HCT116 (cell line): ENCODE data around the gene RAB5IF. TPM values are rescaled to one million over a fixed set of nuclear protein-coding genes. Genes with fewer than 3 reads are reported as not detected.

ENCODE experiments used
- ATAC-seq: fragments of 200-7000 bp; cut with Tn5 transposase; 2 replicates; pipeline ENCODE4 v1.9.1; 2020; ENCODE audit warnings: mild to moderate bottlenecking, moderate library complexity
- BruUV-seq: library from RNA; stranded (reverse); fragments of 400-500 nt; replicated peaks from 2 replicates; lab custom pipeline; 2021; lab: Mats Ljungman, UMichigan
- CTCF ChIA-PET: fragments of 300-600 bp; sonication (Branson Sonifier 250); formaldehyde crosslinking; loops from one replicate; lab custom pipeline; 2021; ENCODE audit warnings: antibody characterized with exemption; lab: Charles Lee
- POLR2A ChIA-PET: fragments of 300-600, 350-600 bp; sonication (Branson Sonifier 250); formaldehyde crosslinking; loops from one replicate; lab custom pipeline; 2021; ENCODE audit warnings: antibody characterized with exemption; lab: Charles Lee
- RAD21 ChIA-PET, 2 experiments: fragments of 300-600 bp; sonication (Branson Sonifier 250); formaldehyde crosslinking; loops; one replicate each; lab custom pipeline; 2023; ENCODE audit warnings: low total read pairs in 2 of 2; ENCODE audit not compliant: uncharacterized antibody in 2 of 2, unreplicated experiment in 2 of 2, low non-redundant PET in 1 of 2; lab: Charles Lee
- DNase-seq: peaks from one replicate; pipeline ENCODE4 v3.0.0-alpha.2; 2010; ENCODE audit warnings: low read depth, low spot score
- H2AFZ ChIP-seq: fragments of 200-600 bp; shearing (Covaris generic), sonication (generic); 2 replicates; pipeline ENCODE4 v1.6.1; 2017; ENCODE audit warnings: low read depth, mixed run types, mixed read lengths, antibody characterized with exemption, low read length; ENCODE audit not compliant: poor library complexity, severe bottlenecking
- H3K27ac ChIP-seq: 2 replicates; pipeline ENCODE4 v1.5.1; 2012; ENCODE audit warnings: low read depth, low read length
- H3K27me3 ChIP-seq: fragments of 200-600 bp; sonication (generic); 2 replicates; pipeline ENCODE4 v1.6.1; 2016; ENCODE audit warnings: mixed run types, low read length, mixed read lengths; ENCODE audit not compliant: insufficient read depth
- H3K36me3 ChIP-seq, 2 experiments: fragments of 200-500 bp in 1 of 2; fragments of 200-600 bp in 1 of 2; sonication (Bioruptor generic) in 1 of 2; sonication (generic) in 1 of 2; 2 replicates each; pipeline versions ENCODE4 v1.5.1 to v1.6.1; 2014 to 2016; ENCODE audit warnings: low read length in 2 of 2, inconsistent platforms in 1 of 2, mixed read lengths in 1 of 2, mixed run types in 1 of 2; ENCODE audit not compliant: insufficient read depth in 2 of 2, control insufficient read depth in 1 of 2
- H3K4me1 ChIP-seq, 2 experiments: fragments of 200-600 bp in 1 of 2; sonication (generic) in 1 of 2; 2 replicates each; pipeline versions ENCODE4 v1.5.1 to v1.6.1; 2012 to 2017; ENCODE audit warnings: low read length in 2 of 2, inconsistent platforms in 1 of 2, mild to moderate bottlenecking in 1 of 2, mixed read lengths in 1 of 2, mixed run types in 1 of 2, moderate library complexity in 1 of 2; ENCODE audit not compliant: insufficient read depth in 2 of 2, control insufficient read depth in 1 of 2
- H3K4me2 ChIP-seq: fragments of 200-600 bp; sonication (generic); 2 replicates; pipeline ENCODE4 v1.6.1; 2017; ENCODE audit warnings: mixed run types, low read length, mixed read lengths
- H3K4me3 ChIP-seq, 2 experiments: fragments of 200-600 bp in 1 of 2; sonication (generic) in 1 of 2; replicated peaks in 1 of 2; 2 replicates each; pipeline ENCODE4 v1.5.1; 2011 to 2016; ENCODE audit warnings: low read length in 2 of 2, control low read depth in 1 of 2, low read depth in 1 of 2, mild to moderate bottlenecking in 1 of 2, mixed read lengths in 1 of 2, mixed run types in 1 of 2
- H3K79me2 ChIP-seq: fragments of 200-600 bp; sonication (generic); 2 replicates; pipeline ENCODE4 v1.6.1; 2017; ENCODE audit warnings: mild to moderate bottlenecking, mixed run types, low read length, moderate library complexity, mixed read lengths; ENCODE audit not compliant: insufficient read depth
- H3K9ac ChIP-seq: fragments of 200-600 bp; sonication (generic); 2 replicates; pipeline ENCODE4 v1.6.1; 2016; ENCODE audit warnings: low read length, mixed read lengths
- H3K9me2 ChIP-seq: fragments of 200-600 bp; sonication (generic), shearing (Covaris generic); 2 replicates; pipeline ENCODE4 v1.6.1; 2017; ENCODE audit warnings: mixed run types, mild to moderate bottlenecking, moderate library complexity; ENCODE audit not compliant: insufficient read depth
- H3K9me3 ChIP-seq, 2 experiments: fragments of 200-500 bp in 1 of 2; fragments of 200-600 bp in 1 of 2; sonication (Bioruptor generic) in 1 of 2; sonication (generic) in 1 of 2; 2 replicates each; pipeline ENCODE4 v1.6.1; 2014 to 2017; ENCODE audit warnings: low read length in 2 of 2, mixed read lengths in 2 of 2, inconsistent platforms in 1 of 2, low read depth in 1 of 2, mild to moderate bottlenecking in 1 of 2, mixed run types in 1 of 2, moderate library complexity in 1 of 2; ENCODE audit not compliant: control insufficient read depth in 1 of 2, insufficient read depth in 1 of 2
- H4K20me1 ChIP-seq: fragments of 200-600 bp; sonication (generic), shearing (Covaris generic); 2 replicates; pipeline ENCODE4 v1.6.1; 2017; ENCODE audit warnings: mixed run types, mild to moderate bottlenecking, moderate library complexity; ENCODE audit not compliant: insufficient read depth
- CBX3 ChIP-seq: IDR thresholded peaks from 2 replicates; pipeline ENCODE4 v1.6.1; 2012; ENCODE audit warnings: low read depth
- CEBPB ChIP-seq: IDR thresholded peaks from 2 replicates; pipeline ENCODE4 v1.6.1; 2012; ENCODE audit warnings: low read depth
- EGR1 ChIP-seq: IDR thresholded peaks from 2 replicates; pipeline ENCODE4 v1.6.1; 2012; ENCODE audit warnings: low read depth
- EZH2 ChIP-seq: fragments of 200-600 bp; sonication (generic); IDR thresholded peaks from 2 replicates; pipeline ENCODE4 v1.6.1; 2017; ENCODE audit warnings: antibody characterized with exemption, mixed run types
- EZH2phosphoT487 ChIP-seq: fragments of 200-600 bp; IDR thresholded peaks from 2 replicates; pipeline ENCODE4 v1.6.1; 2018; ENCODE audit warnings: antibody characterized with exemption, borderline replicate concordance
- JUND ChIP-seq: IDR thresholded peaks from 2 replicates; pipeline ENCODE4 v1.6.1; 2012
- POLR2A ChIP-seq: IDR thresholded peaks from 2 replicates; pipeline ENCODE4 v1.7.0; 2011; ENCODE audit warnings: borderline replicate concordance; ENCODE audit not compliant: insufficient read depth, insufficient read length; ENCODE audit errors: extremely low read depth
- RAD21 ChIP-seq: IDR thresholded peaks from 2 replicates; pipeline ENCODE4 v1.6.1; 2012; ENCODE audit warnings: low read depth, mild to moderate bottlenecking
- SIN3A ChIP-seq: IDR thresholded peaks from 2 replicates; pipeline ENCODE4 v1.6.1; 2012; ENCODE audit warnings: low read depth
- SP1 ChIP-seq: IDR thresholded peaks from 2 replicates; pipeline ENCODE4 v1.6.1; 2012; ENCODE audit warnings: low read depth
- SRF ChIP-seq: IDR thresholded peaks from 2 replicates; pipeline ENCODE4 v1.6.1; 2012; ENCODE audit warnings: low read depth
- TCF7L2 ChIP-seq: IDR thresholded peaks from 2 replicates; pipeline ENCODE4 v1.7.0; 2011; ENCODE audit warnings: borderline replicate concordance, inconsistent platforms; ENCODE audit not compliant: insufficient read depth, insufficient read length; ENCODE audit errors: extremely low read depth
- YY1 ChIP-seq: IDR thresholded peaks from 2 replicates; pipeline ENCODE4 v1.6.1; 2011; ENCODE audit warnings: low read length, low read depth, moderate library complexity, mild to moderate bottlenecking; ENCODE audit not compliant: insufficient replicate concordance; ENCODE audit errors: extremely low read depth
- ZFX ChIP-seq: fragments of 450-650 bp; IDR thresholded peaks from 2 replicates; pipeline ENCODE4 v1.6.1; 2017
- ZNF274 ChIP-seq: fragments of 200-500 bp; sonication (Bioruptor generic); IDR thresholded peaks from 2 replicates; pipeline ENCODE4 v1.6.1; 2014; ENCODE audit warnings: mild to moderate bottlenecking, low read depth, low read length, inconsistent platforms
- intact Hi-C: fragments of 100-400 bp; cut with micrococcal nuclease; formaldehyde crosslinking; loops from 2 replicates; pipeline ENCODE4 v1.10.0; 2022
- total RNA-seq: library from RNA; stranded (reverse); gene quantifications from one replicate; pipeline ENCODE4 v1.2.1, GENCODE V29; 2021; ENCODE audit not compliant: unreplicated experiment
- TF ChIP-seq, protein P1 (sequence below): IDR thresholded peaks from 2 replicates; pipeline ENCODE4 v1.6.1; 2012
- TF ChIP-seq, protein P2 (sequence below): IDR thresholded peaks from 2 replicates; pipeline ENCODE4 v1.6.1; 2012
- TF ChIP-seq, protein P3 (sequence below), 3 experiments: fragments of 200-600 bp in 1 of 3; sonication (generic) in 1 of 3; IDR thresholded peaks in 2 of 3; conservative IDR thresholded peaks in 1 of 3; 2 replicates each; pipeline ENCODE4 v1.5.1; 2012 to 2017; ENCODE audit warnings: low read depth in 2 of 3, low read length in 2 of 3, antibody characterized with exemption in 1 of 3, borderline replicate concordance in 1 of 3, control low read depth in 1 of 3, mild to moderate bottlenecking in 1 of 3, mixed read lengths in 1 of 3, mixed run types in 1 of 3, moderate library complexity in 1 of 3; ENCODE audit not compliant: insufficient read depth in 1 of 3
- TF ChIP-seq, protein P4 (sequence below): IDR thresholded peaks from 2 replicates; pipeline ENCODE4 v1.6.1; 2012; ENCODE audit warnings: low read depth
- TF ChIP-seq, protein P5 (sequence below): IDR thresholded peaks from 2 replicates; pipeline ENCODE4 v1.6.1; 2011; ENCODE audit warnings: mild to moderate bottlenecking, low read length, moderate library complexity; ENCODE audit not compliant: insufficient replicate concordance; ENCODE audit errors: extremely low read depth

RAB5IF gene
- total RNA-seq, 1 experiment from 2014 or later = 82.9 TPM

DNA sequence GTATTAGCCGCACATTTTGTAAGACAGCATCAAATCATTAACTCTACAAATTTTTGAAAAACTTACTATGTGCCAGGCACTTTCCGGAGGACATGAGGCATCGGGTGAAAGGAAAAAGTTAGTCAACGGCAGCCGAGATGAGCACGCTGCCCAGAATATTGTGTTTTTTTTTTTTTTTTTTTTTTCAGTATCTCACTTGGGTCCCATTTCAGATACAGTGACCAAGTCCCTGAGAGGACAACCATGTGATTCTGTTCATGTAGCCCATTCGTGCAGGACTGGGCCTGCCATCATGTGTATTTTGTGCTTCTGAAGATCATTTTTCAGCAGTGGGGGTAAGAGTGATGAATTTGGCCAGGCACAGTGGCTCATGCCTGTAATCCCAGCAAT, 39.1 kb downstream of the RAB5IF start:
- intact Hi-C loops = no loop called here
- Histone ChIP-seq H3K36me3 (no peaks in the 10 kb centered on the region), H3K27me3 (no peaks in the 10 kb centered on the region), H3K9me2 (no peaks in the 10 kb centered on the region), H4K20me1 (no peaks in the 10 kb centered on the region), H2AFZ (no peak overlapping the region), H3K4me1 (peaks cover 6 to 11% of the 10 kb centered on the region in 2 experiments; a peak in 3 of 4 replicates), H3K9me3 (no peaks in the 10 kb centered on the region), H3K9ac (no peak overlapping the region), H3K4me2 (no peak overlapping the region), H3K79me2 (no peaks in the 10 kb centered on the region), H3K27ac (no peak overlapping the region), H3K4me3 (no peak overlapping the region)
- RAD21 ChIA-PET = no interaction called here
- DNase-seq (no peak), ATAC-seq (no peak)
- POLR2A ChIA-PET = no interaction called here
- BruUV-seq = no TSS peak
- CTCF ChIA-PET = no interaction called here
- TF ChIP-seq EZH2phosphoT487 = no peak
- no peak for TF ChIP-seq SRF
- TF ChIP-seq RAD21 = no peak
- TF ChIP-seq ZNF274 = no peak
- TF ChIP-seq, protein P1, sequence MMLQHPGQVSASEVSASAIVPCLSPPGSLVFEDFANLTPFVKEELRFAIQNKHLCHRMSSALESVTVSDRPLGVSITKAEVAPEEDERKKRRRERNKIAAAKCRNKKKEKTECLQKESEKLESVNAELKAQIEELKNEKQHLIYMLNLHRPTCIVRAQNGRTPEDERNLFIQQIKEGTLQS = no peak
- no peak for TF ChIP-seq EZH2
- no peak for TF ChIP-seq TCF7L2
- TF ChIP-seq CEBPB = no peak
- no peak for TF ChIP-seq CBX3
- no peak for TF ChIP-seq SP1
- TF ChIP-seq SIN3A = no peak
- no peak for TF ChIP-seq EGR1
- TF ChIP-seq, protein P2, sequence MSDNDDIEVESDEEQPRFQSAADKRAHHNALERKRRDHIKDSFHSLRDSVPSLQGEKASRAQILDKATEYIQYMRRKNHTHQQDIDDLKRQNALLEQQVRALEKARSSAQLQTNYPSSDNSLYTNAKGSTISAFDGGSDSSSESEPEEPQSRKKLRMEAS = no peak
- TF ChIP-seq ZFX = no peak
- no peak for TF ChIP-seq POLR2A
- TF ChIP-seq, protein P3, sequence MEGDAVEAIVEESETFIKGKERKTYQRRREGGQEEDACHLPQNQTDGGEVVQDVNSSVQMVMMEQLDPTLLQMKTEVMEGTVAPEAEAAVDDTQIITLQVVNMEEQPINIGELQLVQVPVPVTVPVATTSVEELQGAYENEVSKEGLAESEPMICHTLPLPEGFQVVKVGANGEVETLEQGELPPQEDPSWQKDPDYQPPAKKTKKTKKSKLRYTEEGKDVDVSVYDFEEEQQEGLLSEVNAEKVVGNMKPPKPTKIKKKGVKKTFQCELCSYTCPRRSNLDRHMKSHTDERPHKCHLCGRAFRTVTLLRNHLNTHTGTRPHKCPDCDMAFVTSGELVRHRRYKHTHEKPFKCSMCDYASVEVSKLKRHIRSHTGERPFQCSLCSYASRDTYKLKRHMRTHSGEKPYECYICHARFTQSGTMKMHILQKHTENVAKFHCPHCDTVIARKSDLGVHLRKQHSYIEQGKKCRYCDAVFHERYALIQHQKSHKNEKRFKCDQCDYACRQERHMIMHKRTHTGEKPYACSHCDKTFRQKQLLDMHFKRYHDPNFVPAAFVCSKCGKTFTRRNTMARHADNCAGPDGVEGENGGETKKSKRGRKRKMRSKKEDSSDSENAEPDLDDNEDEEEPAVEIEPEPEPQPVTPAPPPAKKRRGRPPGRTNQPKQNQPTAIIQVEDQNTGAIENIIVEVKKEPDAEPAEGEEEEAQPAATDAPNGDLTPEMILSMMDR (IDR thresholded peaks at IDR 0.05 in 2 of 3, conservative IDR thresholded peaks at IDR 0.05 in 1 of 3; ENCODE audit: borderline replicate concordance in 1 of 3, insufficient read depth in 1 of 3, low read depth in 2 of 3, low read length in 2 of 3) = no peak
- no peak for TF ChIP-seq JUND
- TF ChIP-seq, protein P4, sequence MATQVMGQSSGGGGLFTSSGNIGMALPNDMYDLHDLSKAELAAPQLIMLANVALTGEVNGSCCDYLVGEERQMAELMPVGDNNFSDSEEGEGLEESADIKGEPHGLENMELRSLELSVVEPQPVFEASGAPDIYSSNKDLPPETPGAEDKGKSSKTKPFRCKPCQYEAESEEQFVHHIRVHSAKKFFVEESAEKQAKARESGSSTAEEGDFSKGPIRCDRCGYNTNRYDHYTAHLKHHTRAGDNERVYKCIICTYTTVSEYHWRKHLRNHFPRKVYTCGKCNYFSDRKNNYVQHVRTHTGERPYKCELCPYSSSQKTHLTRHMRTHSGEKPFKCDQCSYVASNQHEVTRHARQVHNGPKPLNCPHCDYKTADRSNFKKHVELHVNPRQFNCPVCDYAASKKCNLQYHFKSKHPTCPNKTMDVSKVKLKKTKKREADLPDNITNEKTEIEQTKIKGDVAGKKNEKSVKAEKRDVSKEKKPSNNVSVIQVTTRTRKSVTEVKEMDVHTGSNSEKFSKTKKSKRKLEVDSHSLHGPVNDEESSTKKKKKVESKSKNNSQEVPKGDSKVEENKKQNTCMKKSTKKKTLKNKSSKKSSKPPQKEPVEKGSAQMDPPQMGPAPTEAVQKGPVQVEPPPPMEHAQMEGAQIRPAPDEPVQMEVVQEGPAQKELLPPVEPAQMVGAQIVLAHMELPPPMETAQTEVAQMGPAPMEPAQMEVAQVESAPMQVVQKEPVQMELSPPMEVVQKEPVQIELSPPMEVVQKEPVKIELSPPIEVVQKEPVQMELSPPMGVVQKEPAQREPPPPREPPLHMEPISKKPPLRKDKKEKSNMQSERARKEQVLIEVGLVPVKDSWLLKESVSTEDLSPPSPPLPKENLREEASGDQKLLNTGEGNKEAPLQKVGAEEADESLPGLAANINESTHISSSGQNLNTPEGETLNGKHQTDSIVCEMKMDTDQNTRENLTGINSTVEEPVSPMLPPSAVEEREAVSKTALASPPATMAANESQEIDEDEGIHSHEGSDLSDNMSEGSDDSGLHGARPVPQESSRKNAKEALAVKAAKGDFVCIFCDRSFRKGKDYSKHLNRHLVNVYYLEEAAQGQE = no peak
- TF ChIP-seq YY1 = no peak
- TF ChIP-seq, protein P5, sequence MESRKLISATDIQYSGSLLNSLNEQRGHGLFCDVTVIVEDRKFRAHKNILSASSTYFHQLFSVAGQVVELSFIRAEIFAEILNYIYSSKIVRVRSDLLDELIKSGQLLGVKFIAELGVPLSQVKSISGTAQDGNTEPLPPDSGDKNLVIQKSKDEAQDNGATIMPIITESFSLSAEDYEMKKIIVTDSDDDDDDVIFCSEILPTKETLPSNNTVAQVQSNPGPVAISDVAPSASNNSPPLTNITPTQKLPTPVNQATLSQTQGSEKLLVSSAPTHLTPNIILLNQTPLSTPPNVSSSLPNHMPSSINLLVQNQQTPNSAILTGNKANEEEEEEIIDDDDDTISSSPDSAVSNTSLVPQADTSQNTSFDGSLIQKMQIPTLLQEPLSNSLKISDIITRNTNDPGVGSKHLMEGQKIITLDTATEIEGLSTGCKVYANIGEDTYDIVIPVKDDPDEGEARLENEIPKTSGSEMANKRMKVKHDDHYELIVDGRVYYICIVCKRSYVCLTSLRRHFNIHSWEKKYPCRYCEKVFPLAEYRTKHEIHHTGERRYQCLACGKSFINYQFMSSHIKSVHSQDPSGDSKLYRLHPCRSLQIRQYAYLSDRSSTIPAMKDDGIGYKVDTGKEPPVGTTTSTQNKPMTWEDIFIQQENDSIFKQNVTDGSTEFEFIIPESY = no peak
